NOMO-1 (cell line): ENCODE results near the gene PTN.
A peak's percentile ranks its signal among the peaks of the same experiment; 100 is the strongest.
"Not testable (repeated sequence)": the region's sequence is repeated elsewhere in the genome, so short reads cannot be mapped to it uniquely, and the experiment has no call there.

Source experiments
- DNase-seq, 2 experiments: peaks; one replicate each; lab custom pipeline; 2025; ENCODE audit not compliant: unreplicated experiment in 2 of 2; lab: John Stamatoyannopoulos, UW

Gene PTN

GRCh38 chr7:137268001-137268865 is 75.3 kb downstream of the PTN start:
- DNase-seq, result not testable (repeated sequence)

- DNase-seq, result no peak
Observed at GRCh38 chr7:137266764-137267163, 76.8 kb downstream of the PTN start.

GRCh38 chr7:137265480-137265879 is 78.1 kb downstream of the PTN start:
- not testable (repeated sequence) for DNase-seq

- no peak for DNase-seq
Observed at GRCh38 chr7:137262599-137262998, 80.9 kb downstream of the PTN start.

GRCh38 chr7:137258552-137258951 is 85.0 kb downstream of the PTN start:
- no peak for DNase-seq

GRCh38 chr7:137254766-137255165 is 88.8 kb downstream of the PTN start:
- DNase-seq, result no peak

- no peak for DNase-seq
Observed at GRCh38 chr7:137245890-137246289, 97.6 kb downstream of the PTN start.

- DNase-seq, result no peak
Observed at GRCh38 chr7:137245186-137245585, 98.3 kb downstream of the PTN start.

- no peak for DNase-seq
Observed at GRCh38 chr7:137243741-137244140, 99.8 kb downstream of the PTN start.

GRCh38 chr7:137242616-137243015 is 100.9 kb downstream of the PTN start:
- DNase-seq, result no peak

GRCh38 chr7:137241655-137242360 is 101.7 kb downstream of the PTN start:
- no peak for DNase-seq

- DNase-seq, result not testable (repeated sequence)
Observed at GRCh38 chr7:137239186-137239585, 104.3 kb downstream of the PTN start.

GRCh38 chr7:137235434-137235833 is 108.1 kb downstream of the PTN start:
- peak in 1 of 2 experiments; percentile 0 for DNase-seq

GRCh38 chr7:137231167-137231566 is 112.4 kb downstream of the PTN start:
- DNase-seq, result no peak

GRCh38 chr7:137221467-137221866 is 122.1 kb downstream of the PTN start:
- no peak for DNase-seq

- DNase-seq, result no peak
Observed at GRCh38 chr7:137213744-137214143, 129.8 kb downstream of the PTN start.

- no peak for DNase-seq
Observed at GRCh38 chr7:137209151-137209817, 134.2 kb downstream of the PTN start.

- no peak for DNase-seq
Observed at GRCh38 chr7:137206770-137207169, 136.8 kb downstream of the PTN start.

GRCh38 chr7:137204246-137204645 is 139.3 kb downstream of the PTN start:
- DNase-seq, result no peak

GRCh38 chr7:137203351-137203750 is 140.2 kb downstream of the PTN start:
- DNase-seq, result no peak

GRCh38 chr7:137196648-137197047 is 146.9 kb downstream of the PTN start:
- no peak for DNase-seq
